ENCODE measurements around the gene AOC1.

- TF ChIP-seq, protein P1, sequence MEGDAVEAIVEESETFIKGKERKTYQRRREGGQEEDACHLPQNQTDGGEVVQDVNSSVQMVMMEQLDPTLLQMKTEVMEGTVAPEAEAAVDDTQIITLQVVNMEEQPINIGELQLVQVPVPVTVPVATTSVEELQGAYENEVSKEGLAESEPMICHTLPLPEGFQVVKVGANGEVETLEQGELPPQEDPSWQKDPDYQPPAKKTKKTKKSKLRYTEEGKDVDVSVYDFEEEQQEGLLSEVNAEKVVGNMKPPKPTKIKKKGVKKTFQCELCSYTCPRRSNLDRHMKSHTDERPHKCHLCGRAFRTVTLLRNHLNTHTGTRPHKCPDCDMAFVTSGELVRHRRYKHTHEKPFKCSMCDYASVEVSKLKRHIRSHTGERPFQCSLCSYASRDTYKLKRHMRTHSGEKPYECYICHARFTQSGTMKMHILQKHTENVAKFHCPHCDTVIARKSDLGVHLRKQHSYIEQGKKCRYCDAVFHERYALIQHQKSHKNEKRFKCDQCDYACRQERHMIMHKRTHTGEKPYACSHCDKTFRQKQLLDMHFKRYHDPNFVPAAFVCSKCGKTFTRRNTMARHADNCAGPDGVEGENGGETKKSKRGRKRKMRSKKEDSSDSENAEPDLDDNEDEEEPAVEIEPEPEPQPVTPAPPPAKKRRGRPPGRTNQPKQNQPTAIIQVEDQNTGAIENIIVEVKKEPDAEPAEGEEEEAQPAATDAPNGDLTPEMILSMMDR (IDR thresholded peaks at IDR 0.05): no peak
- TF ChIP-seq POLR2A (IDR thresholded peaks at IDR 0.05) (no peak), EP300 (IDR thresholded peaks at IDR 0.05) (no peak)
Measured at GRCh38 chr7:150856303-150857275, 4.3 kb downstream of the AOC1 start.
